ENCODE results near the gene PDPK1. TPM values are rescaled to one million over a fixed set of nuclear protein-coding genes. Genes with fewer than 3 reads are reported as not detected.
A peak's percentile ranks its signal among the peaks of the same experiment; 100 is the strongest.

Gene PDPK1
- total RNA-seq, result 46.4 TPM
- long read RNA-seq, full-length matches to known transcripts, result 12 of 51 reads
- long read RNA-seq, partial matches to known transcripts, result 1 of 51 reads
- long read RNA-seq, other reads (novel, unspliced or antisense), result 38 of 51 reads

DNA sequence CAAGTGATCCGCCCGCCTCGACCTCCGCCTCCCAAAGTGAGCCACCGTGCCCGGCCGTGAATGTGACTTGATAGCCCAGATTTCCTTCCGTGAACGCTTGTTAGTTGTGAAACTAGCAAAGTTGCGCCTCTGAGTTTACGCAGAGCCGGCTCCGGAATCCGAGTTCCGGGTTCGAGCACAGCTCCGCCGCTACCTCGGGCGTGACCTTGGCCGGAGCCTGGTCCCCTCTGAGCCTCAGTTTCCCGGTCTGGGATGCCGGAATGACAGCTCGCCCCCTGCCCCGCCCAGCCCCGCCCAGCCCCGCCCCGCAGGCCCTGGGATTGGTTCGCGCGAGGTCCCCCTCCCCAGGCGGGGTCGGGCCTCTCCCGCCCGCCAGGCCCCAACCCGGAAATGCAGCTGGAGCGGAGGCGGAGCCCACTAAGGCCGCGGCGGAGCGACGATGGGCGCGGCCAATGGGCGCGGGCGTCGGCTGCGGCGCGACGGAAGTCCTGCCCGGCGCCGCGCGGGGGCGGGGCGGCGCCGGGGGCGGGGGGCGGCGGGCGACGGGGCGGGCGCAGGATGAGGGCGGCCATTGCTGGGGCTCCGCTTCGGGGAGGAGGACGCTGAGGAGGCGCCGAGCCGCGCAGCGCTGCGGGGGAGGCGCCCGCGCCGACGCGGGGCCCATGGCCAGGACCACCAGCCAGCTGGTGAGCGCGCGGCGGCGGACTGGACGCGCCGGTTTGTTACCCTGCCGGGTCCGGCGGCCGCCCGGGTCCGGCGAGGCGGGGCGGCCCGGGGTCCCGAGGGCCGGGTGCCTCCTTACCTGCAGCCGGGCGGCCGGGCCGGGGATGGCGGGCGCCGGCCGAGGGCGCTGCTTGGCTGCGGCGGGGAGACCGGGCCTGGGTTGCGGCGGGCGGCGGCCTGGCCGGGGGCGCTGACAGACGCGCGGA lies at the start of gene PDPK1:
Gene PDPK1, plus strand, starts transcription at position 571 of the 929 bp plus-strand sequence. Its CDS starts 92 bp downstream, at position 663.
- Histone ChIP-seq H3K4me3 (peak within 1 kb of the TSS; percentile 74), H3K27me3 (ENCODE audit: low read depth) (no peaks in the 10 kb centered on the region), H3K9me3 (replicated peaks) (no peaks in the 10 kb centered on the region), H3K36me3 (no peaks in the 10 kb centered on the region), H3K4me1 (peaks cover 55% of the 10 kb centered on the region), H3K27ac (replicated peaks) (peak within 1 kb of the TSS; percentile 92)
- intact Hi-C loops (cut with micrococcal nuclease), result no loop called here
- peak; percentile 95 for DNase-seq
- TF ChIP-seq, protein P1, sequence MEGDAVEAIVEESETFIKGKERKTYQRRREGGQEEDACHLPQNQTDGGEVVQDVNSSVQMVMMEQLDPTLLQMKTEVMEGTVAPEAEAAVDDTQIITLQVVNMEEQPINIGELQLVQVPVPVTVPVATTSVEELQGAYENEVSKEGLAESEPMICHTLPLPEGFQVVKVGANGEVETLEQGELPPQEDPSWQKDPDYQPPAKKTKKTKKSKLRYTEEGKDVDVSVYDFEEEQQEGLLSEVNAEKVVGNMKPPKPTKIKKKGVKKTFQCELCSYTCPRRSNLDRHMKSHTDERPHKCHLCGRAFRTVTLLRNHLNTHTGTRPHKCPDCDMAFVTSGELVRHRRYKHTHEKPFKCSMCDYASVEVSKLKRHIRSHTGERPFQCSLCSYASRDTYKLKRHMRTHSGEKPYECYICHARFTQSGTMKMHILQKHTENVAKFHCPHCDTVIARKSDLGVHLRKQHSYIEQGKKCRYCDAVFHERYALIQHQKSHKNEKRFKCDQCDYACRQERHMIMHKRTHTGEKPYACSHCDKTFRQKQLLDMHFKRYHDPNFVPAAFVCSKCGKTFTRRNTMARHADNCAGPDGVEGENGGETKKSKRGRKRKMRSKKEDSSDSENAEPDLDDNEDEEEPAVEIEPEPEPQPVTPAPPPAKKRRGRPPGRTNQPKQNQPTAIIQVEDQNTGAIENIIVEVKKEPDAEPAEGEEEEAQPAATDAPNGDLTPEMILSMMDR (IDR thresholded peaks at IDR 0.05; ENCODE audit: borderline replicate concordance), result no peak

GRCh38 chr16:2489581-2489980 lies 48.2 kb upstream of the PDPK1 start:
- TF ChIP-seq, protein P1 (IDR thresholded peaks at IDR 0.05; ENCODE audit: borderline replicate concordance), result no peak
- Histone ChIP-seq H3K27ac (replicated peaks) (no peak overlapping the region), H3K36me3 (peaks cover 3% of the 10 kb centered on the region), H3K9me3 (replicated peaks) (no peaks in the 10 kb centered on the region), H3K4me1 (peaks cover 30% of the 10 kb centered on the region), H3K4me3 (no peak overlapping the region), H3K27me3 (ENCODE audit: low read depth) (no peaks in the 10 kb centered on the region)
- intact Hi-C loops (cut with micrococcal nuclease), result no loop called here
- DNase-seq, result no peak

DNA sequence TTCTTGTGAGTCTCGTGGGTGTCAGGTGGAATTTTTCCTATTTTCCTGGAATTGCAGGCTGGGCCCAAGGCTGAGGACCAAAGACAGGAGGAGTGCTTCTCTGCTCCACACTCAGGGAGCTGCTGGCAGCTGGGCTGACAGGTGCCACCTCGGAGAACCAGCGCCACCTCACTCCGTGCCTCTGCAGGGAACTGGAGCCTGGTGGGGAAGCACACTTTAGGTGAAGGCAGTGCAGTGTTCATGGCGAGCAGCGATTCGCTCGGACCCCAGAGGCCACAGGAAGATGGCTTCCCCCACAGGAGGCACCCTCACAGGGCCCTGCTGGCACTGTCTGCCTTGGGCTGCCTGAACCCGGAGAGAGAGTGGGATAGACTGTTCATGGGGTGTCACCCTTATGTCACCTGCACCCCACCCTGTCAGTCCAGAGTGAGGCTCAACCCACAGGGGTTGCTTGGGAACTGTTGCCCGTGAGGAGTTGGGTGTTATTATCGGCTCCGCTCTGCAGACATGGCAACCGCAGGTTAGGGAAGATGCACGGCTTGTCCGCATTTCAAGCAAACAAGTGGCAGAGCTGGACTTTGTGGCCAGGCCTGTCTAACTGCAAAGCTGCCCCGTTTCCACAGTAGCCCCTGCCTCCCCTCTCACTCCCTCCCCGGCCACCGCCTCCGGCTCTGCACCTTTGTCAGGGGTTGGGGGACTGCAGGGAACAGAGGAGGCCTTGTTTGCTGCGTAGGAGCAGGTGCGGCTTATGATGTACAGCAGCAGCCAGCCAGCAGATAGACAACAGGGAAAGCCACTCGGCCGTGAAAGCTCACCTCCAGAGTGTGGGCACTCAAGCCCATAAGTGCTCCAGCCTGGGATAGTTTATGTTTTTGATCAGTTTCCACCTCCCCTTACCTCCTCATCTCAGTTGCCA lies 47.4 kb upstream of the PDPK1 start:
- Histone ChIP-seq H3K4me3 (no peak overlapping the region), H3K36me3 (peaks cover 3% of the 10 kb centered on the region), H3K4me1 (peaks cover 21% of the 10 kb centered on the region), H3K9me3 (replicated peaks) (no peaks in the 10 kb centered on the region), H3K27ac (replicated peaks) (no peak overlapping the region), H3K27me3 (ENCODE audit: low read depth) (no peaks in the 10 kb centered on the region)
- intact Hi-C loops (cut with micrococcal nuclease), result no loop called here
- TF ChIP-seq, protein P1 (IDR thresholded peaks at IDR 0.05; ENCODE audit: borderline replicate concordance), result no peak
- DNase-seq, result no peak

- Histone ChIP-seq H3K27me3 (ENCODE audit: low read depth) (no peaks in the 10 kb centered on the region), H3K27ac (replicated peaks) (no peak overlapping the region), H3K4me1 (peaks cover 11% of the 10 kb centered on the region), H3K36me3 (peaks cover 10% of the 10 kb centered on the region), H3K9me3 (replicated peaks) (no peaks in the 10 kb centered on the region), H3K4me3 (no peak overlapping the region)
- intact Hi-C loops (cut with micrococcal nuclease), result no loop called here
- no peak for DNase-seq
- TF ChIP-seq, protein P1 (IDR thresholded peaks at IDR 0.05; ENCODE audit: borderline replicate concordance), result no peak
Measured at GRCh38 chr16:2492292-2492691, 45.5 kb upstream of the PDPK1 start.

DNA sequence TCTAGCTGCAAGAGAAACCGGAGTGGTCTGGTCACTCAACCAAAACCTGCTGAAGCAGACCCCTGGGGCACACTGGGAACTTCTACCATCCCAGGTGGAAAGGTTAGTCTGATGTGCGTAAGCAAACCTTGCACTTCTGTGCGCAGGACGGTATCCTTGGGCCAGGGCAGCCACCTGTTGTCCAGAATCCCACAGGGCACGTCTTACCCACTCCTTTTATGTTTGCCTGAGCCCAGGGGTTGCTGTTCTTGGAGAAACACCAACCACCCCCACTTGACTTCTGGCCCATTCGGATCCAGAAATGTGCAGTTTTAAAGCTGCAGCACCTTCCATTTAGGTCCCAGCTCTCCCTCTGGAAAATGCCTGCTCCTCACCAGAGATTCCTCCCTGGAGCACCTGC lies 44.2 kb upstream of the PDPK1 start:
- DNase-seq, result no peak
- Histone ChIP-seq H3K27ac (replicated peaks) (no peak overlapping the region), H3K36me3 (peaks cover 10% of the 10 kb centered on the region), H3K9me3 (replicated peaks) (no peaks in the 10 kb centered on the region), H3K4me3 (no peak overlapping the region), H3K27me3 (ENCODE audit: low read depth) (no peaks in the 10 kb centered on the region), H3K4me1 (peaks cover 21% of the 10 kb centered on the region)
- intact Hi-C loops (cut with micrococcal nuclease), result no loop called here
- TF ChIP-seq, protein P1 (IDR thresholded peaks at IDR 0.05; ENCODE audit: borderline replicate concordance), result no peak
